Activated effector memory CD4-positive, alpha-beta T cell treated with anti-CD3 and anti-CD28 coated beads, Interleukin-2, amount 50 U/mL, for 16 hours (primary cell): ENCODE measurements around the gene RUBCN.
"Not testable (repeated sequence)": the region's sequence is repeated elsewhere in the genome, so short reads cannot be mapped to it uniquely, and the experiment has no call there.

Source experiments
- DNase-seq: peaks from one replicate; pipeline ENCODE4 v3.0.0-alpha.2; 2020

RUBCN gene

DNA sequence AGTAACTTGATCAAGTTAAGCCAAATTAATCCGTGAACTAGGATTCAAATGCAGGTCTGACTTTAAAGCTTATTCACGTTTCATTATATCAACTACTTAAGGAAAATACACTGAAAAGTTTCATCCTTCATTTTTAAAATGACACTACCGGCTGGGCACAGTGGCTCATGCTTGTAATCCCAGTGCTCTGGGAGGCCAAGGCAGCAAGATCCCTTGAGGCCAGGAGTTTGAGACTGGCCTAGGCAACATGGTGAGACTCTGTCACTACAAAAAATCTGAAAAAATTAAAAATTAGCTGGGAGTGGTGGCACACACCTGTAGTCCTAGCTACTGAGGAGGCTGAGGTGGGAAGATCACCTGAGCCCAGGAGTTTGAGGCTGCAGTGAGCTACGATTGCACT, 3.7 kb downstream of the RUBCN start:
- no peak for DNase-seq

DNA sequence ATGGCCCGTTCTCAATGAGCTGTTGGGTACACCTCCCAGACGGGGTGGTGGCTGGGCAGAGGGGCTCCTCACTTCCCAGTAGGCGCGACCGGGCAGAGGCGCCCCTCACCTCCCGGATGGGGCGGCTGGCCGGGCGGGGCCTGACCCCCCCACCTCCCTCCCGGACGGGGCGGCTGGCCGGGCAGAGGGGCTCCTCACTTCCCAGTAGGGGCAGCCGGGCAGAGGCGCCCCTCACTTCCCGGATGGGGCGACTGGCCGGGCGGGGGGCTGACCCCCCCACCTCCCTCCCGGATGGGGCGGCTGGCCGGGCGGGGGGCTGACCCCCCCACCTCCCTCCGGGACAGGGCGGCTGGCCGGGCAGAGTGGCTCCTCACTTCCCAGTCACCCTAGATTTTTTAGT, 5.2 kb downstream of the RUBCN start:
- DNase-seq: not testable (repeated sequence)

DNA sequence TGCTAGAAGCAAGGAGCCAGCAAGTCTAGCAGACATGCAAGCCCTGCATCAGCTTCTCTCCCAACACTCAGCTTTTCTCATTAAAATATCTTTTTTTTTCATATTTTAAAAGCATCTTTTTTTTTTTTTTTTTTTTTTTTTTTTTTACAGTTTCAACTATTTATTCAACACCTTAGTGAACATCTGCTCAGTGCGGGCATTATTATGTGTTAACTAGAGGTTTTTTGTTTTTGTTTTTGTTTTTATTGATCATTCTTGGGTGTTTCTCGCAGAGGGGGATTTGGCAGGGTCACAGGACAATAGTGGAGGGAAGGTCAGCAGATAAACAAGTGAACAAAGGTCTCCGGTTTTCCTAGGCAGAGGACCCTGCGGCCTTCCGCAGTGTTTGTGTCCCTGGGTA, 5.9 kb downstream of the RUBCN start:
- DNase-seq: not testable (repeated sequence)

DNA sequence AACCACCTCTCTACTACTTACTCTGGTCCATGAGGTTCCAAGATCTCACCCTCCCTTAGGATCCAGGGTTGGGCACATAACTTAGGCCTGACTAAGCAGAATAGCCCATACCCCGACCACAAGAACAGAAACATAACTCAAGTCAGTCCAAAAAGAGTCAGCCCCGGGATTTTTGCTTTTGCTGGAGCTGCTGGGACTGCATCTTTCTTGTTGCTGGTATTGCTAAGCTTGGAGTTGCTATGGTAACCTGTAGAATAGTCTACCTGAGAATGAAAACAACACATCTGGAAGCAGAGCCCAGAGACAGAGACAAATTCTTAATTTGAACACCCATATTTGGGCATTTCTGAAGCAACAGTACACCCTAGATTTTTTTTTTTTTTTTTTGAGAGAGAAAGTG, 6.5 kb downstream of the RUBCN start:
- no peak for DNase-seq

DNA sequence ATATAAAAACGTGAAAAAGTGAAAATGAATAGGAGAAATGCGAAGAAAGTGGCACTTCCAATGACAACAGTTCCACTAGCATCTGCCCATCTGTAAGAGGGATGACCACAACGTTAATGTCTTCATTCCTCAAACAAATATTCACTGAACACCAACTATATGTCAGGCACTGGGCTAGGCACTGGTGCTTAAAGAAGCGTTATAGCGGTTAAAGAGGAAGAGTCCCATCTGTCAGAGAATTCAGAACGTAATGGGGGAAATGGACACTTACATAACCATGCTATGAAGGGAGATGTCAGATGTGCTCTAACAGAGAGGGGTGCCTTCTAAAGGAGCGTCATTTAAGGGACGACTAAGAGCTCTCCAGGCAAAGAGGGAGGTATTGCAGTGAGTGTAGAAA, 8.2 kb downstream of the RUBCN start:
- DNase-seq: no peak

DNA sequence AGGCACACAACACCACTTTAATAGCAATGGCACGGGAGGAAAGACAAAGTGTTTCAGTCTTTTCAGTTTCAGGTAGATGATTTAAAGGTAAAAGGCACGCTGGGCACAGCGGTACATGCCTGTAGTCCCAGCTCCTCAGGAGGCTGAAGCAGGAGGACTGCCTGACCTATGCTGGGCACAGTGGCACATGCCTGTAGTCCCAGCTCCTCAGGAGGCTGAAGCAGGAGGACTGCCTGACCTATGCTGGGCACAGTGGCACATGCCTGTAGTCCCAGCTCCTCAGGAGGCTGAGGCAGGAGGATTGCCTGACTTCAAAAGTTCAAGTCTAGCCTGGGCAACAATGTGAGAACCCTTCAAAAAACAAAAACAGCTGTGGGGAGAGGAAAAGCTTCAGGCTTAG, 8.8 kb downstream of the RUBCN start:
- DNase-seq: not testable (repeated sequence)

DNA sequence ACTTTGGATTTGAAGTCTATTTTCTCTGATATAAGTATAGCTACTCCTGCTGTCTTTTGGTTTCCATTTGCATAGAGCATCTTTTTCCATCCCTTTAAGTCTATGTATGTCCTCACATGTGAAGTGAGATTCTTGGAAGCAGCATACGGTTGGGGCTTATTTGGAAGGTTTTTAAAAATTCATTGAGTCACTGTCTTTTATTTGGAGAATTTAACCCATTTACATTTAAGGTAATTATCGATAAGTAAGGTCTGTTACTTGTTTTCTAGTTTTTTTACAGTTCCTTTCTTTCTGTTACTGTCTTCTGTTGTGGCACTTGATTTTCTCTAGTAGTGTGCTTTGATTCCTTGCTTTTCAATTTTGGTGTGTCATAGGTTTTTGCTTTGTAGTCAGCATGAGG, 14.0 kb downstream of the RUBCN start:
- DNase-seq: no peak

DNA sequence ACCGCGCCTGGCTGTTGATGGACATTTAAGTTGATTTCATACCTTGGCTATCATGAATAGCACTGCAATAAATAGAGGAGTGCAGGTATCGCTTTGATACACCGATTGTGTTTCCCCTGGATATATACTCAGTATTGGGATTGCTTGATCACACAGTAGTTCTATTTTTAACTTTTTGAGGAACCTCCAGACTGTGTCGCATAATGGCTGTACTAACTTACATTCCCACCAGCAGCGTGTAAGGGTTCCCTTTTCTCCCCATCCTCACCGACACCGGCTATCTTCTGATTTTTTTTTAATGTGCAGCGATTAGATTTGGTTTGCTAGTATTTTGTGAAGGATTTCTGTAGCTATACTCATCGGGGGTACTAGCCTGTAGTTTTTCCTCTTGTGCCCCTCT, 16.0 kb downstream of the RUBCN start:
- no peak for DNase-seq

DNA sequence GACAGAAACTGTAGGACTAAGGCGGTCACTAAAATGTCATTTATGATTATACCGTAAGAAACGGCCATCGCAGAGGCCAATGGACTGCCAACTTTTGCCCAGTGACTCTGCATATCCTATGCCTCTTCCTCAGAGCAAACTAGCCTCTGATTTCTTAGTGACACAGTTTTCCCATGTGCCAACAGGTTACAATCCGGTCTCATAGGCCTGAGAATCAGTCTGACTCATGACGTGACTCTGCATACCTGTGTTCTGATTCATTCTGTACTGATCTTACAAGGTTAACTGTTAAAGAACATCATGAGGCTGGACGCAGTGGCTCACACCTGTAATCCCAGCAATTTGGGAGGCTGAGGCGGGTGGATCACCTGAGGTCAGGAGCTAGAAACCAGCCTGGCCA, 17.8 kb downstream of the RUBCN start:
- DNase-seq: no peak

DNA sequence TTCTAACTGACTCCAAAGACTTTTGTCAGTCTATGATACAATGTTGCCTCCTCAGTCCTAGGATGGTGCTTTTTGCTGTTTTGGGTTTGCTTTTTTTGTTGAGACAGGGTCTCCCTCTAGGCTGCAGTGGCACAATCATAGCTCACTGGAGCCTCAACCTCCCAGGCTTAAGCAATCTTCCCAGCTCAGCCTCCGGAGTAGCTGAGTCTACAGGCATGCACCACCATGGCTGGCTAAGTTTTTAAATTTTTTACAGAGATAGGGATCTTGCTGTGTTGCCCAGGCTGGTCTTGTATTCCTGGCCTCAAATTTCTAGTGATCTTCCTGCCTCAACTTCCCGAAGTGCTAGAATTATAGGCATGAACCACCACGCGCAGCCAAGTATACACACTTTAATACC, 22.5 kb downstream of the RUBCN start:
- DNase-seq: no peak

DNA sequence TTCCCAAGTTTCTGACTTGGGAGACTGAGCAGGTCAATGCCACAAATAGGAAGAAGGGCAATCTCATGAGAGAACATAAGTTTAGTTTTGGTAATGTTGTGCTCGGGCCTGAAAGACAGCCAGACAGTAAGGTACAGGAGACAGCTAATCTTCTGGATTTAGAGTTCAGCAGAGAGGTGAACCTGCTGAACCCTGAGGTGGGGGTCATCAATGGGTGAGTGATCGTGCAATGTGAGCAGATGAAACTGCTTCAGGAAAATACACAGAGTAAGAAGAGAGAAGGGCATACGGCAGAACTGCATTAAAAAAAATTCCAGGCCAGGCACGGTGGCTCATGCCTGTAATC, 23.3 kb downstream of the RUBCN start:
- no peak for DNase-seq

DNA sequence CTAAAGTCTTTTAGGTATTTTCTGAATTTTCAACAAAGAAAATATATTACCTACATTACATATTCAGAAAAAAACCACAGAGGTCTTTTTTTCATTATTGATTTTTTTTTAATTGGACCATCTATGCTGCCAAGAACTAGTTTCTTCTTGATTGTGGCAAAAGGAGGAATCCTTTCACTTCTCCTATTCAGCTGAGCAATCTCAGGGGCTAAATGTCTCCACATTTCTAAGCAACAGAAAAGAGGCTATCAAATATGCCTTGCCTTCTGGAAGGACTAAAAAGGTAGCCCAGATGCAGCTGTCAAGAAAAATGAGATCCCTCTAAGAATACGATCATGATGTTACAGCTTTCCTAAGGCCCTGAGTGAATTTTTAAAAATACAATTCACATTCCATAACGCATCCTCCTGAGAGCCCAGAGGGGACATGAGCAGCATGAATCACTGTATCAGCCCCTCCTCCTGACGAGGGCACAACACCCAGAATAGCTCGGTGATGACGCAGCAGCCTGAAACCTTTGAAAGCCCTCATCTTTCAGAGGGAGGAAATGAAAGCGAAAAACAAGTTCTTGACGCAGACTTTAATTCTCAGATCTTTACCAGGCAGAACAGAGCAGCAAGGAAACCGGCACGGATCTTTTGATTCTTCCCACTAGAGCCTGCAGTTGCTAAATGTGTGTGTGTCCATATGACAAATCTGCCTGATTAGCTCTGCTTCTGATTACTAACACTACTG, 24.6 kb downstream of the RUBCN start:
- peak; percentile 94 for DNase-seq

DNA sequence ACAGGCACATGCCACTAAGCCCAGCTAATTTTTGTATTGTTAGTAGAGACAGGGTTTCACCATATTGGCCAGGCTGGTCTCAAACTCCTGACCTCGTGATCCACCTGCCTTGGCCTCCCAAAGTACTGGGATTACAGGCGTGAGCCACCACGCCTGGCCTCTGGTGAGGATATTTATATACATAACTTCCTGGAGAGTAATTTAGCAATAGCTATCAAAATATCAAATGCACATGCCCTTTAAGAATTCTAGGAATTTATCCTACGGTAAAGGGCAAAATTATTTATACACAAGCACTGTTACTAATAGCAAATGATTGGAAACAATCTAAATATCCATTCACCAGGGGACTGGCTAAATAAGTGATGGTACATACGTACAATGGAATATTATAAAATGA, 25.7 kb downstream of the RUBCN start:
- not testable (repeated sequence) for DNase-seq

DNA sequence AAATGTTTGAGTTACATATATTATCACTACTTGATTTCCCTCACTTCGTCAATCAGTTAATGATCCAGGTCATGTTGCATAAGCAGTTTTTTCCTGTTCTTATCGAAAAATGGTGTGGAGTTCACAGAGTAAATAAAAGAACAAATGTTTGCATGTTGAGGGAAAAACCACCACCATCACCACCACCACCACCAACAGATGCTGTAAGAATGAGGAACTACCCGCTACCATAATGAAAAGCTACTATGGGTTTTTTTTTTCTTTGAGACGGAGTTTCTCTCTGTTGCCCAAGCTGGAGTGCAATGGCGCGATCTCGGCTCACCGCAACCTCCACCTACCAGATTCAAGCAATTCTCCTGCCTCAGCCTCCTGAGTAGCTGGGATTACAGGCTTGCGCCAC, 27.6 kb downstream of the RUBCN start:
- DNase-seq: no peak

DNA sequence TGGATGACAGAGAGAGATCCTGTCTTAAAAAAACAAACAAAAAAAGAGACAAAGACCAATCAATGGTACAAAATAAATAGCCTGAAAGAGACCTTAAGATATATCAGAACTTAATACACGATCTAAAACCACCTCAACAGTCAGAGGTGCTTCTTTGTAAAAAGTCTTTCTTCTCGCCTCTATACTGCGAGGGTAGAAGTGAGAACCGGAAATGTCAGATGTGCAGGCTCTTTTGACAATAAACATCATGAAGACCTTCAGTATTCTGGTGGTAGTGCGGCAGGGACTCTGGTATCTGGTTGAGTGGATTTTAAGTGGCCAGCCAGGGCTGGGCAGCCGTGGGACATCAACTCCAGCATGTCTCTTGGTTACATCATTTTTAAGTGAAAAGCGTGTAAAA, 30.0 kb downstream of the RUBCN start:
- no peak for DNase-seq

DNA sequence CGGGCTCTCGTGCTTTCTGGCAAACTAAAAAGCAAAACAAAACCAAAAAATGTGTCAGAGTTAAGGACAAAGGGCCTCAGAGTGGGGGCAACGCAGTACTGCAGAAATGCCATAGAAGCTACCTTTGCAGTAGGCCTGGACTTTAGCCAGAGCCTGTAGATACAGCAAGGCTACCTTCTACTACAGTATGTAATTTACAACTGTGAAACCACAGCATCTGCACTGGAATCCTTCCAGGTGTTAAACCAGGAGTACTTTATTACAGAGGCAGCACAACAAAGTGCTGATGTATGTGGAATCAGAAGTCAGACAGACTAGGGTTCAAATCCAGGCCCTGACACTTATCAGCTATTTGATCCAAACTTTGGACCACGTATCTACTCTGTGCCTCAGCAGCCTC, 34.9 kb downstream of the RUBCN start:
- no peak for DNase-seq

DNA sequence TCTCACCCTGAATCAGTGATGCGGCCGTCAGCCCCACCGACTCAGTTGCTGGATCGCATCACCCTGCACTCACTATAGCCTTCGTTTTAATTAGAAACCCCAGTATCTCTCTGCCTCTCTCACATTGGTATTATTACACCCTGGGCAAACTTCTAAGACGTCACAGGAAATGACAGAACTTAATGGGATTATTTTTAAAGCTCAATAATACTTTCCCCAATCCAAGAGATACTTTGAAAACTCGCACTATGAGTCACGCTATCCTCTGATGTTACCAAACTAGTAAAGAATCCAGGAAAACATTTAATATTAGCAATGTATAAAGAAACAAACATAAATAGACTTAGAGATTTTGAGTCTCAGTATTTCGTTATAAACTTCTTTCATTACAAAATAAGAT, 36.6 kb downstream of the RUBCN start:
- DNase-seq: no peak

DNA sequence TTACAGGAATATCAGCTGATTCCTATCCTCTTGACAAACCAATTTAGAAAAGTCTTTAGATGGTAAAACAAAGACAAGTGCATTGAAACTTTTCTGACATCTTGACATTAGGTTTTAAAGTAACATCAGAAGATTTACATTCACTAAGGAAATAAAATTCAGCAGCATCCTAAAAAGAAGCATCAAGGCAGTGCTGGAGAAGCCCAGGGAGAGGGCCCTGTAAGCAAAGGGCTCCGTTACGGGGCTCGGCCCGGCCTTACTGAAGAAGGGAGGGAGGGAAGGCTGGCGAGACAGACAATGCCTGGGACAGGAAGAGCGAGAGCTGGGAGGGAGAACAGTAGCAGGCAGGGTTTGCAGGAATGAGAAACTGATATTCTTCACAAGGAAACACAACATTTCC, 39.3 kb downstream of the RUBCN start:
- no peak for DNase-seq

DNA sequence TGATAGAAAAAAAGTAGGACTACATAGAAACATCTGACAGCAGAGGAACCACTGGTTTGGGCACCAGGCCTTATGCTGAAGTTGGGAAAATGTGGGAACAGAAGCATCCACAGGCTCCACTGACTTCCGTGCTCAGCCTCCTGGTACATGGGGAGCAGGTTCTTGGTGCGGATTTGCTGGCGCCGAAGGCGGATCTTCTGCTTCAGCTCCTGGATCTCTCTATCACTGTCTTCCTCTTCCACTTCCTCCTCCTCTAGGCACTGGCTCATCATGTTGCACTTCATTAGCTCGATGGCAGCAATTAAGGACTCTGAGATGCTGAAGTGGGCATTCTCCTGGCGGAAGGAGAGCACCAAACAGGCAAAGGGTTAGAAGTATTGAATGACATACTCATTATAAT, 42.5 kb downstream of the RUBCN start:
- DNase-seq: no peak

DNA sequence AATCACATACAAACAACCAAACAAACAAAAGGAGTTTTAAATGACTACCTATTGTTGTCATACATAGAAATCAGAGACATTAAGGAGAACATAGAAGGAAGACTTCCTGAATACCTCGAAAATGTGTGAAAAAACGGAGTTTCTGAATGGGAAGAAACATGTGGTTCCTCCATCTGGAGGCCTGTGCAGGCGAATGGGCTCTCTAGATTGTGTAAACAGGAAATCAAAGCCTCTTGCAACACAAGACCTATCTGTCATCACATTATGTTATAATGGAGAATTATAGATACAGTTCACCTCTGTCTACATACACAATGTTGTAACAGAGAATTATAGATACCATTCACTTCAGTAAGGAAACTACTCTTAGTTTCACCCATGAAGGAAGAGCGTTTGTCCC, 44.1 kb downstream of the RUBCN start:
- DNase-seq: no peak

DNA sequence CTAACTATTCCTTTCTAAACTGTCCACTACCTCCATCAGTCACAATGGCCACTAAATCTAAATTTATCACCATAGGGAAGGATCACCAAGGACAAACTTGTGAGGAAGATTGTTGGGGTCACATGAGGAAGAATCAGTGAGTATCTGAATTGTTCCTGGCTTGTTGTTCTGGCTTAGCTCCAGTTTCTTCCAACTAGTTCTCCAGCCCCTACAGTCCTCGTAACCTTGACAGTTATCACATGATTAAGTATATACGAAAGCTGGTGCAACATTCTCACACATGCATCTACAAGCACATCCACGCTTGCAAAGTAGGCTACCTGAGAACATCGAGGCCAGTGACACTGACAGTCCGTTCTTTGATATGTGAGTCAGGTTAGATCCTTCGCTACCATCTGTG, 46.0 kb downstream of the RUBCN start:
- DNase-seq: no peak

DNA sequence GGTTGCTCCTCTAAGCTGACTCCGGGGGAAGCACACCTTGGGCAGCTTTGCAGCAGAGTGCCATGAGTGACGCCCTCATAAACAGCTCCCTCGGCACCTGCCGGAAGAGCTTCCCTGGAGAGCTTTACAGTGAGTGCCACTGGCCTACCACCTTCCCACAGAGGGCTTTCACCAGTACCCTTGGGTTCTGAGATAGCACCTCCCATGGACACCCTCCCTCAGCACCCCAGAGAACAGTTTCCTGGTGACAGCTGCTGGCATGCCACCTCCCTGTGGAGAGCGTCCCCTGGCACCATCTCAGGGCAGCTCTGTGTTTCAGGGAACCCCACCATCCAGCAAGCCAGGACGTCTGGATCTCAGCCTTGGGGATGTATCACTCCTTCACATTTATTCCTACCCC, 49.1 kb downstream of the RUBCN start:
- no peak for DNase-seq

DNA sequence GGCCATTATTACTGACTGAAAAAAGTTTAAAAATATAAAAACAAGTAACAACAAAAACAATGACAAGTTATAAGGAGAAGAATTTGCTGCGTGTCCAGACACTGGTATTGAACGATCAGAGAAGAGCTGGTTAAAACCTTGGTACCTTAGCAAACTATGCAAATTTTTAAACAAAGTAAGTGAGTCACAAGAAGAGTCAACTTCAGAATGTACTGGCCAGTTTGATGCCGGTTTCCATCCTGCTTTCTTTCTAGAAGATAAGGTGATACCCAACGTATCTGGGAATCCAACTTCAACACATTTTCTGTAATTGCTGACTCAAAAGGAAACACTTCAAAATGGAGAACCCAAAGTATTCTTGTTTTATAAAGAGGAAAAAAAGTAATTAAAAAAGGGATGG, 49.8 kb downstream of the RUBCN start:
- no peak for DNase-seq

DNA sequence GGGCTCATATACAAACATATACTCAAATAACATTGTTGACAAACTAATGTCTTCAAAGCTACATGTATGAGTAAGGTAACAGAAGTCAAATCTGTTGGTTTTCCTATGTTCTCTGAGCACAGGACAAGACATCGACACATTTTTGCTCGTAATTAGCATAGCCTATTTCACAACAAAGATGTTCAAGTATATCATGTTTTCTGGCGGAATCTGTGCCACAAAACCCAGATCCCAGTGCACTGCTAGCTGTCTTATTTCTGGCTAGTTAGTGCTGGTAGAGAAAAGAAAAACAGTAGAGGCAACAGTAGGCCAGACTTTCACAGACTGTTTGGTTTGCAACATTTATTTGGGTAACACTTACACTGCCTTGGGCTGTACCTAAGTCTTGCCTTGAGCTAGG, 51.2 kb downstream of the RUBCN start:
- no peak for DNase-seq

DNA sequence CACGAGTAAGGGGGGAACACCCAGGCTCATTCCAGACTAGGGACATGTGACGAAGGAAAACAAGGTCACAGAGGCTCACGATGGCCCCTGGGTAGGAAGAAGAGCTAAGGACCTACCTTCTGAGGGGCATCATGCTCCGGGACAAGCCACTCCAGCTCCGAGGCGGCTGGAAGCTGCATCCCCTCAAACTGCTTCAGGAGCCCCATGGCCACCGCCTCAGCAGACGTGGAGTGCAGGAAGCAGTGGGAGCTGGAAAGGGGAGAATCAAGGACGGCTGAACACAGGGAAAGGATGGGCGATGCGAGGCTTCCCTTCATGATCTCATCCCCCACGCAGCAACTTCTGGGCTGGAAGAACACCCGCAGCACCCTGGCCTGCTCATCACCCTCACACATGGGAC, 53.5 kb downstream of the RUBCN start:
- no peak for DNase-seq

DNA sequence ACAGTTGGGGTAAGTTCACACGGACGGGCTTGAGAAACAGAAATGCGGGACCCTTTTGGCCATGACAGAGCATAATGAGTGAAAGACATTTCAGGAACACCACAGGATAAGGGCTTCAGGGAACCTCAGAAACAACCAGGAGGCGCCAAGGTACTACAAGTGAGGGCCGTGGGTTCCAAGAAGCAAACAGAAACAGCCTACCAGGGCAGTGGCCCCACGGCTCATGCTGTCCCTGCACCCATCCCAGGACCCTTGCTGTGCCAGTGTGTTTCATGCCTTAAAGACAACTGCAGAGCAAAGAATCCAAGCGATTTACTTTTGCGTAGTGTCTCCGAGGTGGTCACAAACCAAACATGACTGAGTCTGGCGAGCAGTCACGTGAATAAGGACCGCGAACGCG, 54.0 kb downstream of the RUBCN start:
- DNase-seq: no peak
